Activated T-cell treated with anti-CD3 and anti-CD28 coated beads, Interleukin-2, amount 50 U/mL, for 4 hours (primary cell): Measurements from ENCODE around the gene PERM1. TPM values are rescaled to one million over a fixed set of nuclear protein-coding genes. Genes with fewer than 3 reads are reported as not detected.
A peak's percentile ranks its signal among the peaks of the same experiment; 100 is the strongest.
"Not testable (repeated sequence)": the region's sequence is repeated elsewhere in the genome, so short reads cannot be mapped to it uniquely, and the experiment has no call there.

ENCODE experiments used
- ATAC-seq, 2 donors: fragments of 200-7000 bp; cut with Tn5 transposase; one replicate each; pipeline ENCODE4 v1.10.0; 2021
- DNase-seq: peaks from one replicate; pipeline ENCODE4 v3.0.0-alpha.2; 2020
- H3K27me3 Mint-ChIP-seq: one replicate; pipeline ENCODE4 v1.8.0; 2021; ENCODE audit warnings: low read depth, mixed read lengths
- H3K36me3 Mint-ChIP-seq: one replicate; pipeline ENCODE4 v1.8.0; 2022; ENCODE audit warnings: mixed read lengths; ENCODE audit not compliant: insufficient read depth
- H3K4me1 Mint-ChIP-seq: one replicate; pipeline ENCODE4 v1.8.0; 2021; ENCODE audit warnings: low read depth, mixed read lengths
- H3K4me3 Mint-ChIP-seq: one replicate; pipeline ENCODE4 v1.8.0; 2021; ENCODE audit warnings: mild to moderate bottlenecking, moderate library complexity, mixed read lengths
- H3K9me3 Mint-ChIP-seq: one replicate; pipeline ENCODE4 v1.8.0; 2021; ENCODE audit warnings: mixed read lengths
- total RNA-seq, 3 donors: library from RNA; stranded (reverse); gene quantifications; one replicate each; pipeline ENCODE4 v1.2.1, GENCODE V29; 2021

Gene PERM1
- total RNA-seq, 3 donors from 2014 or later = not detected

GRCh38 chr1:980602-981395, 1.1 kb downstream of the PERM1 start:
- Mint-ChIP-seq H3K9me3 (no peaks in the 10 kb centered on the region), H3K27me3 (peaks cover 28% of the 10 kb centered on the region), H3K36me3 (no peaks in the 10 kb centered on the region), H3K4me1 (peaks cover 4% of the 10 kb centered on the region), H3K4me3 (no peak overlapping the region)
- DNase-seq (peak; percentile 3), ATAC-seq (no peak)

- ATAC-seq (no peak), DNase-seq (no peak)
- Mint-ChIP-seq H3K4me3 (no peak overlapping the region), H3K4me1 (peaks cover 7% of the 10 kb centered on the region), H3K36me3 (no peaks in the 10 kb centered on the region), H3K9me3 (no peaks in the 10 kb centered on the region), H3K27me3 (peaks cover 29% of the 10 kb centered on the region)
Measured at GRCh38 chr1:980137-980571, 1.7 kb downstream of the PERM1 start.

- ATAC-seq (no peak), DNase-seq (no peak)
Measured at GRCh38 chr1:979744-980072, 2.2 kb downstream of the PERM1 start.

GRCh38 chr1:978835-979743, 2.8 kb downstream of the PERM1 start:
- no peaks in the 10 kb centered on the region for H3K36me3 Mint-ChIP-seq
- ATAC-seq (no peak), DNase-seq (peak; percentile 3)
- peaks cover 29% of the 10 kb centered on the region for H3K27me3 Mint-ChIP-seq
- no peak overlapping the region for H3K4me3 Mint-ChIP-seq
- H3K4me1 Mint-ChIP-seq = peaks cover 7% of the 10 kb centered on the region
- H3K9me3 Mint-ChIP-seq = no peaks in the 10 kb centered on the region

More at GRCh38 chr1:979744-980072, 2.2 kb downstream of the PERM1 start:
- Mint-ChIP-seq H3K27me3 (peaks cover 29% of the 10 kb centered on the region), H3K4me3 (no peak overlapping the region), H3K36me3 (no peaks in the 10 kb centered on the region), H3K4me1 (peaks cover 7% of the 10 kb centered on the region), H3K9me3 (no peaks in the 10 kb centered on the region)

- no peak overlapping the region for H3K4me3 Mint-ChIP-seq
- ATAC-seq = no peak
- H3K36me3 Mint-ChIP-seq = no peaks in the 10 kb centered on the region
- no peaks in the 10 kb centered on the region for H3K9me3 Mint-ChIP-seq
- no peak for DNase-seq
- peaks cover 25% of the 10 kb centered on the region for H3K27me3 Mint-ChIP-seq
- H3K4me1 Mint-ChIP-seq = peaks cover 7% of the 10 kb centered on the region
Measured at GRCh38 chr1:978069-978834, 3.6 kb downstream of the PERM1 start.

GRCh38 chr1:976791-977190, 5.1 kb downstream of the PERM1 start:
- ATAC-seq, H3K4me3 Mint-ChIP-seq, H3K36me3 Mint-ChIP-seq, DNase-seq, H3K9me3 Mint-ChIP-seq, H3K4me1 Mint-ChIP-seq: not testable (repeated sequence)
- H3K27me3 Mint-ChIP-seq = peaks cover 14% of the 10 kb centered on the region

- Mint-ChIP-seq H3K36me3 (no peaks in the 10 kb centered on the region), H3K4me1 (peaks cover 7% of the 10 kb centered on the region), H3K4me3 (no peak overlapping the region)
Measured at GRCh38 chr1:975896-976683, 5.8 kb downstream of the PERM1 start.

GRCh38 chr1:975365-975764, 6.5 kb downstream of the PERM1 start:
- H3K4me3 Mint-ChIP-seq = no peak overlapping the region
- peaks cover 7% of the 10 kb centered on the region for H3K4me1 Mint-ChIP-seq
- ATAC-seq (no peak), DNase-seq (no peak)
- H3K9me3 Mint-ChIP-seq = no peaks in the 10 kb centered on the region
- H3K27me3 Mint-ChIP-seq = peaks cover 16% of the 10 kb centered on the region
- no peaks in the 10 kb centered on the region for H3K36me3 Mint-ChIP-seq

More at GRCh38 chr1:975896-976683, 5.8 kb downstream of the PERM1 start:
- Mint-ChIP-seq H3K27me3 (peaks cover 16% of the 10 kb centered on the region), H3K9me3 (no peaks in the 10 kb centered on the region)
- peak; percentile 62 for DNase-seq
- peak; percentile 93 to 95 for ATAC-seq

- ATAC-seq = no peak
- DNase-seq = no peak
- Mint-ChIP-seq H3K9me3 (no peaks in the 10 kb centered on the region), H3K4me1 (peaks cover 7% of the 10 kb centered on the region), H3K36me3 (no peaks in the 10 kb centered on the region), H3K27me3 (peaks cover 16% of the 10 kb centered on the region), H3K4me3 (no peak overlapping the region)
Measured at GRCh38 chr1:974687-975328, 7.1 kb downstream of the PERM1 start.

GRCh38 chr1:974293-974640, 7.6 kb downstream of the PERM1 start:
- Mint-ChIP-seq H3K4me3 (no peak overlapping the region), H3K27me3 (peaks cover 16% of the 10 kb centered on the region), H3K9me3 (no peaks in the 10 kb centered on the region), H3K4me1 (peaks cover 7% of the 10 kb centered on the region), H3K36me3 (no peaks in the 10 kb centered on the region)
- DNase-seq = no peak
- ATAC-seq = no peak

- no peaks in the 10 kb centered on the region for H3K36me3 Mint-ChIP-seq
- no peak overlapping the region for H3K4me3 Mint-ChIP-seq
- peaks cover 16% of the 10 kb centered on the region for H3K27me3 Mint-ChIP-seq
- no peaks in the 10 kb centered on the region for H3K9me3 Mint-ChIP-seq
- peaks cover 7% of the 10 kb centered on the region for H3K4me1 Mint-ChIP-seq
- ATAC-seq = no peak
- DNase-seq = no peak
Measured at GRCh38 chr1:973459-974292, 8.2 kb downstream of the PERM1 start.

GRCh38 chr1:972726-973458, 9.0 kb downstream of the PERM1 start:
- H3K4me1 Mint-ChIP-seq = peaks cover 5% of the 10 kb centered on the region
- no peak for DNase-seq

More at GRCh38 chr1:972726-973458, 9.0 kb downstream of the PERM1 start:
- H3K27me3 Mint-ChIP-seq = peaks cover 14% of the 10 kb centered on the region
- no peak overlapping the region for H3K4me3 Mint-ChIP-seq
- H3K36me3 Mint-ChIP-seq = no peaks in the 10 kb centered on the region
- H3K9me3 Mint-ChIP-seq = no peaks in the 10 kb centered on the region
- ATAC-seq = no peak
